Measurements from ENCODE around the gene CA10.

GRCh38 chr17:51673070-51673469 lies 485.4 kb downstream of the CA10 start:
- TF ChIP-seq, protein P1, sequence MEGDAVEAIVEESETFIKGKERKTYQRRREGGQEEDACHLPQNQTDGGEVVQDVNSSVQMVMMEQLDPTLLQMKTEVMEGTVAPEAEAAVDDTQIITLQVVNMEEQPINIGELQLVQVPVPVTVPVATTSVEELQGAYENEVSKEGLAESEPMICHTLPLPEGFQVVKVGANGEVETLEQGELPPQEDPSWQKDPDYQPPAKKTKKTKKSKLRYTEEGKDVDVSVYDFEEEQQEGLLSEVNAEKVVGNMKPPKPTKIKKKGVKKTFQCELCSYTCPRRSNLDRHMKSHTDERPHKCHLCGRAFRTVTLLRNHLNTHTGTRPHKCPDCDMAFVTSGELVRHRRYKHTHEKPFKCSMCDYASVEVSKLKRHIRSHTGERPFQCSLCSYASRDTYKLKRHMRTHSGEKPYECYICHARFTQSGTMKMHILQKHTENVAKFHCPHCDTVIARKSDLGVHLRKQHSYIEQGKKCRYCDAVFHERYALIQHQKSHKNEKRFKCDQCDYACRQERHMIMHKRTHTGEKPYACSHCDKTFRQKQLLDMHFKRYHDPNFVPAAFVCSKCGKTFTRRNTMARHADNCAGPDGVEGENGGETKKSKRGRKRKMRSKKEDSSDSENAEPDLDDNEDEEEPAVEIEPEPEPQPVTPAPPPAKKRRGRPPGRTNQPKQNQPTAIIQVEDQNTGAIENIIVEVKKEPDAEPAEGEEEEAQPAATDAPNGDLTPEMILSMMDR (IDR thresholded peaks at IDR 0.05), result no peak
- TF ChIP-seq EP300 (IDR thresholded peaks at IDR 0.05), result no peak
